Stimulated activated naive CD4-positive, alpha-beta T cell treated with Interleukin-2 at 50 U/mL for 16 hours (primary cell): ENCODE measurements around the gene GPR84.
"Not testable (repeated sequence)": the region's sequence is repeated elsewhere in the genome, so short reads cannot be mapped to it uniquely, and the experiment has no call there.

Experiments
- DNase-seq: peaks from one replicate; lab custom pipeline; 2025; lab: John Stamatoyannopoulos, UW

GPR84 gene

DNA sequence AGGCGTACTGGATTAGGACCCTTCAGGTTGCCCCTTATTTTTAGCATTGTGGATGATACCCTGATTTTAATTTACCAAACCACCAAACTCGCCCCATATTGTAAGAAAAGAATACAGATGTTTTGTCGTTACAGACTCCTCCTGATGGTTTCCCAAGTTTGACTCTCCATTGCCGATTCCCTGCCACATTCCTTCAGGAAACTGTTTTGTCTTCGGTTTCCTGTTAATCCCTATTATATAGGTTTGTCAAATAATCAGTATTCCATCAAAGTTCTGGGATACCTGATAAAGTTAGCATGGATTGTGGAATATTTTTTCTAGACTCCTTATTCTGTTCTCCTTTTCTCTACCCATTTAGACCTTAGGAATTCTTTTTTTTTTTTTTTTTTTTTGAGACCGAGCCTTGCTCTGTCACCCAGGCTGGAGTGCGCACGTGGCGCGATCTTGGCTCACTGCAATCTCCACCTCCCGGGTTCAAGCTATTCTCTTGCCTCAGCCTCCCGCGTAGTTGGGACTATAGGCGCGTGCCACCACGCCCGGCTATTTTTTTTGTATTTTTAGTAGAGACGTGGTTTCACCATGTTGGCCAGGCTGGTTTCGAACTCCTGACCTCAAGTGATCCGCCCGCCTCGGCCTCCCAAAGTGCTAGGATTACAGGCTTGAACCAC, 38.7 kb downstream of the GPR84 start:
- DNase-seq = not testable (repeated sequence)

DNA sequence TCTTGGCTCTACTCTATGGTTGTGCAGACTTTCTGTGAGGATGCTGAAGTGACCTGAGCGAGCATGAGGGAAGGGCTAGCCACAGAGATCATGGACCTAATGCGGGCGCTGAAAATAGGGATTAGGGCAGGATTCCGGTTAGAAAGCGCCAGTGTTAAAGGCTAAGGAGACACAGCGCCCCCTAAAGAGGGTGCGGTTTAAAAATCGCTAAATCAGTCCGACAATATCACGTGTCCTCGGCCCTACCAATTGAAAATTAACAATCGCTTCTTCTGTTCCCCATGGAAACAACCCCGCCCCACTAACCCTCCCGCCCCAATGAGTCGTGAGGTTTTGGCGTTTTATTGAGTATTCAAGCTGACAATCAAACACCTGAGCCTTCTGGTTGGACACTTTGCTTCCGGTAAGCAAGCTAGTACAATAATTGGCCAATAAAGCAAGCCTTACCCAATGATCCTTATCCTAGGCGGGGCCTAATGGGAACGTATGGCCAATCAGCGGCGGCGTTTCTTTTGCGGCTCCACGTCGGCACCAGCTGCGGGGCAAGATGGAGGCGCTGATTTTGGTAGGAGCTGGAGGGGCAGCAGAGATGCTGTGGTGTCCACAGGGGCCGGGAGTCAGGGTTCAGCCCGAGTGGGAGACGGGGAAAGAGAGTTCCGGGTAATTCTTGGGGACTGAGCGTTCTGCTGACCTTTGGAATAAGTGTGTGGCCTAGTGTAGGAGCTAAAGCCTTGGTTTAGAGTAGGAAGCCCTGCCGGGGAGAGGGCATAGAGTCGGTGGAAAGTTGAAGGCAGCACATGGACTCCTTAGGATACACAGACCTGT, 39.5 kb downstream of the GPR84 start, which contains the start of gene COPZ1:
Gene COPZ1 (plus strand): TSS at position 515 of the 825 bp plus-strand sequence. CDS start 33 bp downstream, at position 548.
- peak; percentile 98 for DNase-seq

DNA sequence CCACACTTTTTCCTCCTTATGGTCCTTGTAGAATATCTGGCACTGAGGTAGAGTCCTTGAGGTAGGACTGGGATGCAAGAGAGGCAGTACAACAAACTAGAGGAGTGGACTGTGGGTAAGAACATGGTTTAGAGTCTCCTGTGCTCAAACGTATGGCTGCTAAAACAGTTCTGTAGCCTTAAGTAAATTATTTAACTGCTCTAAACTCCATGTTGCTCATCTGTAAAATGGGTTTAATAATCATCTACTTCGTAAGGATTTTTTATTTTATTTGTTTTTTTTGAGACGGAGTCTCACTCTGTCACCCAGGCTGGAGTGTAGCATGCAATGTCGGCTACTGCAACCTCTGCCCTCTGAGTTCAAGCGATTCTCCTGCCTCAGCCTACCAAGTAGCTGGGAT, 42.9 kb downstream of the GPR84 start:
- DNase-seq = no peak
